ENCODE measurements around the gene TTLL11.
"Not testable (repeated sequence)": the region's sequence is repeated elsewhere in the genome, so short reads cannot be mapped to it uniquely, and the experiment has no call there.

Gene TTLL11

GRCh38 chr9:121801579-121801978, 291.5 kb downstream of the TTLL11 start:
- DNase-seq (ENCODE audit: insufficient read length, low spot score) (no peak), FAIRE-seq (no peak)
- TF ChIP-seq TAF1 (IDR thresholded peaks at IDR 0.05; ENCODE audit: low read depth, low read length) (no peak), SPI1 (IDR thresholded peaks at IDR 0.05; ENCODE audit: low read depth, low read length) (no peak), POLR2AphosphoS5 (IDR thresholded peaks at IDR 0.05; ENCODE audit: low read depth, low read length) (no peak), PAX5 (IDR thresholded peaks at IDR 0.05; ENCODE audit: insufficient read depth, low read length, severe bottlenecking) (no peak), POLR2A (IDR thresholded peaks at IDR 0.05; ENCODE audit: low read depth, low read length) (no peak), POU2F2 (IDR thresholded peaks at IDR 0.05; ENCODE audit: low read depth, low read length) (no peak)

- DNase-seq (ENCODE audit: insufficient read length, low spot score) (no peak), FAIRE-seq (no peak)
- no peak for TF ChIP-seq SPI1 (IDR thresholded peaks at IDR 0.05; ENCODE audit: low read depth, low read length)
- no peak for TF ChIP-seq POU2F2 (IDR thresholded peaks at IDR 0.05; ENCODE audit: low read depth, low read length)
- TF ChIP-seq POLR2AphosphoS5 (IDR thresholded peaks at IDR 0.05; ENCODE audit: low read depth, low read length) = no peak
- no peak for TF ChIP-seq POLR2A (IDR thresholded peaks at IDR 0.05; ENCODE audit: low read depth, low read length)
- TF ChIP-seq PAX5 (IDR thresholded peaks at IDR 0.05; ENCODE audit: insufficient read depth, low read length, severe bottlenecking) = no peak
- no peak for TF ChIP-seq TAF1 (IDR thresholded peaks at IDR 0.05; ENCODE audit: low read depth, low read length)
Measured at GRCh38 chr9:121800376-121800775, 292.7 kb downstream of the TTLL11 start.

- FAIRE-seq = no peak
- TF ChIP-seq POLR2AphosphoS5 (IDR thresholded peaks at IDR 0.05; ENCODE audit: low read depth, low read length) = no peak
- TF ChIP-seq PAX5 (IDR thresholded peaks at IDR 0.05; ENCODE audit: insufficient read depth, low read length, severe bottlenecking) = no peak
- TF ChIP-seq TAF1 (IDR thresholded peaks at IDR 0.05; ENCODE audit: low read depth, low read length) = no peak
- no peak for DNase-seq (ENCODE audit: insufficient read length, low spot score)
Measured at GRCh38 chr9:121798941-121799340, 294.2 kb downstream of the TTLL11 start.

GRCh38 chr9:121797081-121797480, 296.0 kb downstream of the TTLL11 start:
- DNase-seq (ENCODE audit: insufficient read length, low spot score) = no peak
- no peak for TF ChIP-seq POU2F2 (IDR thresholded peaks at IDR 0.05; ENCODE audit: low read depth, low read length)
- TF ChIP-seq POLR2AphosphoS5 (IDR thresholded peaks at IDR 0.05; ENCODE audit: low read depth, low read length) = no peak
- TF ChIP-seq POLR2A (IDR thresholded peaks at IDR 0.05; ENCODE audit: low read depth, low read length) = no peak
- TF ChIP-seq TAF1 (IDR thresholded peaks at IDR 0.05; ENCODE audit: low read depth, low read length) = no peak
- TF ChIP-seq PAX5 (IDR thresholded peaks at IDR 0.05; ENCODE audit: insufficient read depth, low read length, severe bottlenecking) = no peak
- TF ChIP-seq SPI1 (IDR thresholded peaks at IDR 0.05; ENCODE audit: low read depth, low read length) = no peak
- no peak for FAIRE-seq

GRCh38 chr9:121794334-121794733, 298.8 kb downstream of the TTLL11 start:
- not testable (repeated sequence) for FAIRE-seq; DNase-seq (ENCODE audit: insufficient read length, low spot score)

GRCh38 chr9:121792476-121792875, 300.6 kb downstream of the TTLL11 start:
- not testable (repeated sequence) for DNase-seq (ENCODE audit: insufficient read length, low spot score); FAIRE-seq

GRCh38 chr9:121790841-121791240, 302.3 kb downstream of the TTLL11 start:
- DNase-seq (ENCODE audit: insufficient read length, low spot score) (no peak), FAIRE-seq (no peak)
- no peak for TF ChIP-seq POLR2A (IDR thresholded peaks at IDR 0.05; ENCODE audit: low read depth, low read length)
- TF ChIP-seq POLR2AphosphoS5 (IDR thresholded peaks at IDR 0.05; ENCODE audit: low read depth, low read length) = no peak
- no peak for TF ChIP-seq TAF1 (IDR thresholded peaks at IDR 0.05; ENCODE audit: low read depth, low read length)
- no peak for TF ChIP-seq POU2F2 (IDR thresholded peaks at IDR 0.05; ENCODE audit: low read depth, low read length)
- TF ChIP-seq PAX5 (IDR thresholded peaks at IDR 0.05; ENCODE audit: insufficient read depth, low read length, severe bottlenecking) = no peak
- no peak for TF ChIP-seq SPI1 (IDR thresholded peaks at IDR 0.05; ENCODE audit: low read depth, low read length)

- FAIRE-seq (no peak), DNase-seq (ENCODE audit: insufficient read length, low spot score) (no peak)
- no peak for TF ChIP-seq POU2F2 (IDR thresholded peaks at IDR 0.05; ENCODE audit: low read depth, low read length)
Measured at GRCh38 chr9:121788686-121789366, 304.3 kb downstream of the TTLL11 start.

- FAIRE-seq = no peak
- no peak for DNase-seq (ENCODE audit: insufficient read length, low spot score)
- TF ChIP-seq POU2F2 (IDR thresholded peaks at IDR 0.05; ENCODE audit: low read depth, low read length) = no peak
- no peak for TF ChIP-seq PAX5 (IDR thresholded peaks at IDR 0.05; ENCODE audit: insufficient read depth, low read length, severe bottlenecking)
- TF ChIP-seq POLR2A (IDR thresholded peaks at IDR 0.05; ENCODE audit: low read depth, low read length) = no peak
- no peak for TF ChIP-seq TAF1 (IDR thresholded peaks at IDR 0.05; ENCODE audit: low read depth, low read length)
- no peak for TF ChIP-seq POLR2AphosphoS5 (IDR thresholded peaks at IDR 0.05; ENCODE audit: low read depth, low read length)
- TF ChIP-seq SPI1 (IDR thresholded peaks at IDR 0.05; ENCODE audit: low read depth, low read length) = no peak
Measured at GRCh38 chr9:121786998-121787422, 306.1 kb downstream of the TTLL11 start.

- TF ChIP-seq PAX5 (IDR thresholded peaks at IDR 0.05; ENCODE audit: insufficient read depth, low read length, severe bottlenecking) = no peak
- TF ChIP-seq POLR2AphosphoS5 (IDR thresholded peaks at IDR 0.05; ENCODE audit: low read depth, low read length) = no peak
- no peak for TF ChIP-seq TAF1 (IDR thresholded peaks at IDR 0.05; ENCODE audit: low read depth, low read length)
- no peak for TF ChIP-seq SPI1 (IDR thresholded peaks at IDR 0.05; ENCODE audit: low read depth, low read length)
- TF ChIP-seq POU2F2 (IDR thresholded peaks at IDR 0.05; ENCODE audit: low read depth, low read length) = no peak
- no peak for TF ChIP-seq POLR2A (IDR thresholded peaks at IDR 0.05; ENCODE audit: low read depth, low read length)
- no peak for DNase-seq (ENCODE audit: insufficient read length, low spot score)
- no peak for FAIRE-seq
Measured at GRCh38 chr9:121786543-121786948, 306.6 kb downstream of the TTLL11 start.

All from GM12891 (cell line).